Urinary bladder (tissue), 4 donors: Measurements from ENCODE around the gene COL25A1. TPM values are rescaled to one million over a fixed set of nuclear protein-coding genes. Genes with fewer than 3 reads are reported as not detected.
A peak's percentile ranks its signal among the peaks of the same experiment; 100 is the strongest.

Source experiments
- DNase-seq: peaks from one replicate; pipeline ENCODE4 v3.0.0-alpha.2; 2015; ENCODE audit errors: extremely low spot score
- H3K27ac ChIP-seq: one replicate; pipeline ENCODE4 v1.5.1; 2013; ENCODE audit warnings: low read depth, mild to moderate bottlenecking, moderate library complexity
- H3K36me3 ChIP-seq: one replicate; pipeline ENCODE4 v1.6.1; 2013; ENCODE audit warnings: mild to moderate bottlenecking, moderate library complexity; ENCODE audit not compliant: insufficient read depth
- H3K4me1 ChIP-seq: one replicate; pipeline ENCODE4 v1.6.1; 2013; ENCODE audit warnings: mild to moderate bottlenecking, moderate library complexity; ENCODE audit not compliant: insufficient read depth
- H3K4me3 ChIP-seq: one replicate; pipeline ENCODE4 v1.5.1; 2013; ENCODE audit warnings: low read depth, low read length
- WGBS: extraction: QIAGEN DNeasy Blood & Tissue Kit; methylation state at CpG from one replicate; pipeline ENCODE4 v1.1.7; 2013; 5-methylcytosine and 5-hydroxymethylcytosine counted together
- polyA plus RNA-seq: library from polyadenylated mRNA; stranded (reverse); fragments of 200-250 nt; gene quantifications from one replicate; pipeline ENCODE4 v1.2.3, GENCODE V29; 2013
- total RNA-seq: library from RNA; depleted of rRNA; stranded (reverse); fragments of >200 nt; gene quantifications from one replicate; pipeline ENCODE4 v1.2.3, GENCODE V29; 2014
- donor health status: healthy with polysubstance abuse.
- donor health status: healthy.

Gene COL25A1
- total and polyA plus RNA-seq, 2 donors = 1.4 to 16.4 TPM

GRCh38 chr4:109216085-109216696 lies 86.3 kb downstream of the COL25A1 start:
- Histone ChIP-seq H3K4me3 (no peak overlapping the region), H3K36me3 (no peaks in the 10 kb centered on the region), H3K4me1 (no peaks in the 10 kb centered on the region), H3K27ac (no peak overlapping the region)
- WGBS = 91% methylated on average over 5 of the region's 5 CpGs
- no peak for DNase-seq

GRCh38 chr4:109215506-109215905 lies 87.0 kb downstream of the COL25A1 start:
- Histone ChIP-seq H3K36me3 (no peaks in the 10 kb centered on the region), H3K4me3 (no peak overlapping the region), H3K4me1 (no peaks in the 10 kb centered on the region), H3K27ac (no peak overlapping the region)
- DNase-seq = no peak
- 91% methylated on average over 2 of the region's 2 CpGs for WGBS

- 40% methylated on average over 4 of the region's 4 CpGs for WGBS
- H3K4me3 ChIP-seq = no peak overlapping the region
- H3K36me3 ChIP-seq = no peaks in the 10 kb centered on the region
- no peak overlapping the region for H3K27ac ChIP-seq
- peak; percentile 33 for DNase-seq
- no peaks in the 10 kb centered on the region for H3K4me1 ChIP-seq
Measured at GRCh38 chr4:109214622-109215301, 87.7 kb downstream of the COL25A1 start.

GRCh38 chr4:109213056-109213455 lies 89.4 kb downstream of the COL25A1 start:
- no peak overlapping the region for H3K27ac ChIP-seq
- 97% methylated on average over 1 of the region's 1 CpG for WGBS
- no peak overlapping the region for H3K4me3 ChIP-seq

GRCh38 chr4:109211671-109212070 lies 90.8 kb downstream of the COL25A1 start:
- no peaks in the 10 kb centered on the region for H3K4me1 ChIP-seq
- no peaks in the 10 kb centered on the region for H3K36me3 ChIP-seq
- no peak overlapping the region for H3K4me3 ChIP-seq
- H3K27ac ChIP-seq = no peak overlapping the region
- no peak for DNase-seq
- WGBS = 34% methylated on average over 3 of the region's 3 CpGs

More at GRCh38 chr4:109213056-109213455, 89.4 kb downstream of the COL25A1 start:
- H3K36me3 ChIP-seq = no peaks in the 10 kb centered on the region
- H3K4me1 ChIP-seq = no peaks in the 10 kb centered on the region
- DNase-seq = no peak

GRCh38 chr4:109209647-109210046 lies 92.8 kb downstream of the COL25A1 start:
- 51% methylated on average over 6 of the region's 6 CpGs for WGBS

GRCh38 chr4:109207898-109208297 lies 94.6 kb downstream of the COL25A1 start:
- Histone ChIP-seq H3K36me3 (no peaks in the 10 kb centered on the region), H3K4me1 (no peaks in the 10 kb centered on the region), H3K27ac (no peak overlapping the region), H3K4me3 (no peak overlapping the region)
- WGBS = 83% methylated on average over 4 of the region's 4 CpGs
- DNase-seq = no peak

More at GRCh38 chr4:109209647-109210046, 92.8 kb downstream of the COL25A1 start:
- Histone ChIP-seq H3K4me1 (no peaks in the 10 kb centered on the region), H3K27ac (no peak overlapping the region), H3K4me3 (no peak overlapping the region), H3K36me3 (no peaks in the 10 kb centered on the region)
- DNase-seq = no peak

- Histone ChIP-seq H3K4me1 (no peaks in the 10 kb centered on the region), H3K36me3 (no peaks in the 10 kb centered on the region), H3K27ac (no peak overlapping the region), H3K4me3 (no peak overlapping the region)
- WGBS = 36% methylated on average over 1 of the region's 1 CpG
- DNase-seq = peak; percentile 17
Measured at GRCh38 chr4:109207061-109207460, 95.4 kb downstream of the COL25A1 start.

GRCh38 chr4:109206620-109207019 lies 95.8 kb downstream of the COL25A1 start:
- Histone ChIP-seq H3K4me3 (no peak overlapping the region), H3K27ac (no peak overlapping the region), H3K36me3 (no peaks in the 10 kb centered on the region), H3K4me1 (no peaks in the 10 kb centered on the region)
- 36% methylated on average over 4 of the region's 4 CpGs for WGBS
- no peak for DNase-seq

- no peak overlapping the region for H3K27ac ChIP-seq
- WGBS = 67% methylated on average over 5 of the region's 5 CpGs
Measured at GRCh38 chr4:109205186-109205585, 97.3 kb downstream of the COL25A1 start.

GRCh38 chr4:109199585-109199984 lies 102.9 kb downstream of the COL25A1 start:
- WGBS = 88% methylated on average over 1 of the region's 1 CpG
- no peak for DNase-seq
- Histone ChIP-seq H3K36me3 (no peaks in the 10 kb centered on the region), H3K4me3 (no peak overlapping the region), H3K4me1 (no peaks in the 10 kb centered on the region), H3K27ac (no peak overlapping the region)

More at GRCh38 chr4:109205186-109205585, 97.3 kb downstream of the COL25A1 start:
- H3K4me1 ChIP-seq = no peaks in the 10 kb centered on the region
- no peak overlapping the region for H3K4me3 ChIP-seq
- no peak for DNase-seq
- H3K36me3 ChIP-seq = no peaks in the 10 kb centered on the region

- WGBS = 87% methylated on average over 1 of the region's 1 CpG
- H3K4me3 ChIP-seq = no peak overlapping the region
Measured at GRCh38 chr4:109195646-109196045, 106.8 kb downstream of the COL25A1 start.

GRCh38 chr4:109191216-109191615 lies 111.2 kb downstream of the COL25A1 start:
- Histone ChIP-seq H3K27ac (no peak overlapping the region), H3K36me3 (no peaks in the 10 kb centered on the region), H3K4me3 (no peak overlapping the region), H3K4me1 (no peaks in the 10 kb centered on the region)
- DNase-seq = no peak
- WGBS = 66% methylated on average over 5 of the region's 5 CpGs

More at GRCh38 chr4:109195646-109196045, 106.8 kb downstream of the COL25A1 start:
- no peak for DNase-seq
- H3K36me3 ChIP-seq = no peaks in the 10 kb centered on the region
- no peak overlapping the region for H3K27ac ChIP-seq
- no peaks in the 10 kb centered on the region for H3K4me1 ChIP-seq

- Histone ChIP-seq H3K4me3 (no peak overlapping the region), H3K4me1 (no peaks in the 10 kb centered on the region), H3K36me3 (no peaks in the 10 kb centered on the region), H3K27ac (no peak overlapping the region)
- 56% methylated on average over 4 of the region's 4 CpGs for WGBS
- no peak for DNase-seq
Measured at GRCh38 chr4:109186458-109186945, 116.0 kb downstream of the COL25A1 start.
